Activated naive CD8-positive, alpha-beta T cell treated with anti-CD3 and anti-CD28 coated beads, Interleukin-2, amount 10 ng/mL, durations not matched to agents 7 days and 5 days (primary cell): Measurements from ENCODE around the gene POLA2. TPM values are rescaled to one million over a fixed set of nuclear protein-coding genes. Genes with fewer than 3 reads are reported as not detected.
"Not testable (repeated sequence)": the region's sequence is repeated elsewhere in the genome, so short reads cannot be mapped to it uniquely, and the experiment has no call there.

Experiments used
- ATAC-seq: fragments of 150-1000 bp; cut with Tn5 transposase; one replicate; pipeline ENCODE4 v1.10.0; 2021; ENCODE audit warnings: low read depth, moderate library complexity
- POLR2A ChIA-PET: fragments of 350-600 bp; sonication (Branson Sonifier 250); formaldehyde crosslinking; loops from one replicate; lab custom pipeline; 2021; ENCODE audit warnings: antibody characterized with exemption; lab: Charles Lee
- DNase-seq: peaks from one replicate; pipeline ENCODE4 v3.0.0; 2021
- H3K27ac Mint-ChIP-seq: one replicate; pipeline ENCODE4 v1.8.0; 2022; ENCODE audit warnings: mild to moderate bottlenecking, mixed read lengths
- H3K27me3 Mint-ChIP-seq: one replicate; pipeline ENCODE4 v1.8.0; 2022; ENCODE audit warnings: mild to moderate bottlenecking, moderate library complexity, mixed read lengths
- H3K36me3 Mint-ChIP-seq: one replicate; pipeline ENCODE4 v1.8.0; 2021; ENCODE audit warnings: mild to moderate bottlenecking, mixed read lengths
- H3K4me1 Mint-ChIP-seq: one replicate; pipeline ENCODE4 v1.8.0; 2021; ENCODE audit warnings: mixed read lengths
- H3K4me3 Mint-ChIP-seq: one replicate; pipeline ENCODE4 v1.8.0; 2022; ENCODE audit warnings: mild to moderate bottlenecking, moderate library complexity, mixed read lengths
- H3K9me3 Mint-ChIP-seq: one replicate; pipeline ENCODE4 v1.8.0; 2021; ENCODE audit warnings: mixed read lengths
- total RNA-seq, 2 experiments: library from RNA; stranded (reverse); gene quantifications; one replicate each; pipeline ENCODE4 v1.2.3, GENCODE V29; 2021

The POLA2 gene
- total RNA-seq, 2 experiments from 2014 or later, result 57.3 to 62.2 TPM

GRCh38 chr11:65320386-65321075 is 58.8 kb downstream of the POLA2 start:
- no peak for ATAC-seq
- H3K27ac Mint-ChIP-seq, result no peak overlapping the region
- POLR2A ChIA-PET, result no interaction called here

GRCh38 chr11:65321076-65321475 is 59.3 kb downstream of the POLA2 start:
- H3K27me3 Mint-ChIP-seq, result peaks cover 8% of the 10 kb centered on the region
- no peaks in the 10 kb centered on the region for H3K9me3 Mint-ChIP-seq
- no peak overlapping the region for H3K27ac Mint-ChIP-seq
- POLR2A ChIA-PET, result no interaction called here
- H3K36me3 Mint-ChIP-seq, result no peaks in the 10 kb centered on the region
- H3K4me1 Mint-ChIP-seq, result no peaks in the 10 kb centered on the region
- no peak for DNase-seq
- H3K4me3 Mint-ChIP-seq, result no peak overlapping the region
- ATAC-seq, result no peak

More at GRCh38 chr11:65320386-65321075, 58.8 kb downstream of the POLA2 start:
- H3K36me3 Mint-ChIP-seq, result no peaks in the 10 kb centered on the region
- H3K4me3 Mint-ChIP-seq, result no peak overlapping the region
- H3K4me1 Mint-ChIP-seq, result peaks cover 3% of the 10 kb centered on the region
- H3K27me3 Mint-ChIP-seq, result peaks cover 9% of the 10 kb centered on the region
- H3K9me3 Mint-ChIP-seq, result no peaks in the 10 kb centered on the region
- DNase-seq, result no peak

- no peaks in the 10 kb centered on the region for H3K9me3 Mint-ChIP-seq
- ATAC-seq (no peak), DNase-seq (no peak)
- H3K27ac Mint-ChIP-seq, result no peak overlapping the region
- H3K27me3 Mint-ChIP-seq, result peaks cover 5% of the 10 kb centered on the region
- H3K36me3 Mint-ChIP-seq, result no peaks in the 10 kb centered on the region
- H3K4me3 Mint-ChIP-seq, result no peak overlapping the region
- no peaks in the 10 kb centered on the region for H3K4me1 Mint-ChIP-seq
- POLR2A ChIA-PET, result interaction anchor here (1.9 kb wide), 1 partner anchor 10 kb away, joined by 7 read pairs; no protein-coding TSS in a partner anchor
Measured at GRCh38 chr11:65321828-65322485, 60.2 kb downstream of the POLA2 start.

GRCh38 chr11:65323813-65324212 is 62.1 kb downstream of the POLA2 start:
- POLR2A ChIA-PET, result interaction anchor here (1.0 kb wide), 1 partner anchor 202 kb away, joined by 3 read pairs; the partner anchor contains the start of genes FAU and MRPL49

DNA sequence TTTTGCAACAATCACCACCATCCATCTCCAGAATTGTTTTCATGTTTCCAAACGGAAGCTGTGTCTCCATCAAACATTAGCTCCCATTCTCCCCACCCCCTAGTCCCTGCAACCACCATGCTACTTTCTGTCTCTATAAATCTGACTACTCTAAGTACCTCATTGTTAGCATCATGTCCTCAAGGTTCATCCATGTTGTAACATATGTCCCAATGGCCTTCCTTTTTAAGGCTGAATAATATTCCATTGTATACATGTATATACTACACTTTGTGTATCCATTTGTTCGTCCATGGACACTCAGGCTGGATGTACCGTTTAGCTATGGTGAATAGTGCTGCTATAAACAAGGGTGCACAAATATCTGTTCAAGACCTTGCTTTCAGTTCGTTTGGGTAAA is 63.7 kb downstream of the POLA2 start:
- Mint-ChIP-seq H3K9me3 (no peaks in the 10 kb centered on the region), H3K4me1 (peaks cover 3% of the 10 kb centered on the region), H3K27me3 (peaks cover 7% of the 10 kb centered on the region), H3K27ac (no peak overlapping the region), H3K4me3 (no peak overlapping the region), H3K36me3 (no peaks in the 10 kb centered on the region)
- ATAC-seq (no peak), DNase-seq (no peak)
- POLR2A ChIA-PET, result no interaction called here

More at GRCh38 chr11:65323813-65324212, 62.1 kb downstream of the POLA2 start:
- no peak overlapping the region for H3K27ac Mint-ChIP-seq
- H3K27me3 Mint-ChIP-seq, result peaks cover 7% of the 10 kb centered on the region
- no peak overlapping the region for H3K4me3 Mint-ChIP-seq
- ATAC-seq (no peak), DNase-seq (no peak)
- H3K4me1 Mint-ChIP-seq, result no peaks in the 10 kb centered on the region
- no peaks in the 10 kb centered on the region for H3K9me3 Mint-ChIP-seq
- H3K36me3 Mint-ChIP-seq, result no peaks in the 10 kb centered on the region

DNA sequence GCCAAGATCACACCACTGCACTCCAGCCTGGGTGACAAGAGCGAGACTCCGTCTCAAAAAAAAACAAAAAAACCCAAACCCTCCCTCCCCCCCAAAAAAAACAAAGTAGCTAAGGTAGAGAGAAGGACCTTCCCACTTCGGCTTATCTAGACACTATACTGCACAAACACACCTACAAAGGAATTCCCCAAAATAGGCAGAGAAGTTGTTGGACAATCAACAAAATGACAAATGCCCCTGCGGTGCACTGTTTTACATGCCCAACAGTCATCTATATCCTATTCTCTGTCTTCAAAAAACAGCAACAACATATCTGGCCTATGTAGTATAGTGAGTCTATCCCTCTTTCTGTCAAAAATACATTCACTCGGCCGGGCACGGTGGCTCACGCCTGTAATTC is 65.3 kb downstream of the POLA2 start:
- POLR2A ChIA-PET, result interaction anchor here (0.7 kb wide), 1 partner anchor 52 kb away, joined by 3 read pairs; no protein-coding TSS in a partner anchor
- Mint-ChIP-seq H3K36me3 (no peaks in the 10 kb centered on the region), H3K27ac (no peak overlapping the region), H3K4me1 (peaks cover 3% of the 10 kb centered on the region), H3K9me3 (no peaks in the 10 kb centered on the region), H3K4me3 (no peak overlapping the region), H3K27me3 (peaks cover 5% of the 10 kb centered on the region)
- ATAC-seq, result no peak
- no peak for DNase-seq

- Mint-ChIP-seq H3K27ac (no peak overlapping the region), H3K4me1 (peaks cover 6% of the 10 kb centered on the region), H3K27me3 (peaks cover 5% of the 10 kb centered on the region), H3K9me3 (no peaks in the 10 kb centered on the region), H3K36me3 (no peaks in the 10 kb centered on the region), H3K4me3 (no peak overlapping the region)
- DNase-seq, result no peak
- no peak for ATAC-seq
- POLR2A ChIA-PET, result interaction anchor here (0.7 to 2.7 kb wide), 4 partner anchors 13 to 480 kb away, joined by 3 to 12 read pairs (median 3); no protein-coding TSS in a partner anchor
Measured at GRCh38 chr11:65329478-65329877, 67.7 kb downstream of the POLA2 start.

GRCh38 chr11:65329944-65330403 is 68.2 kb downstream of the POLA2 start:
- Mint-ChIP-seq H3K27ac (no peak overlapping the region), H3K27me3 (peaks cover 5% of the 10 kb centered on the region), H3K4me3 (peak overlapping the region; percentile 26), H3K36me3 (no peaks in the 10 kb centered on the region), H3K9me3 (no peaks in the 10 kb centered on the region), H3K4me1 (peaks cover 11% of the 10 kb centered on the region)
- DNase-seq (peak; percentile 58), ATAC-seq (peak; percentile 21)
- POLR2A ChIA-PET, result interaction anchor here (0.7 to 2.7 kb wide), 4 partner anchors 14 to 481 kb away, joined by 3 to 12 read pairs (median 3); no protein-coding TSS in a partner anchor

GRCh38 chr11:65330544-65330943 is 68.8 kb downstream of the POLA2 start:
- no peak overlapping the region for H3K4me3 Mint-ChIP-seq
- peaks cover 5% of the 10 kb centered on the region for H3K27me3 Mint-ChIP-seq
- POLR2A ChIA-PET, result interaction anchor here (1.1 kb wide), 1 partner anchor 69 kb away, joined by 3 read pairs; no protein-coding TSS in a partner anchor
- no peak for ATAC-seq
- H3K27ac Mint-ChIP-seq, result no peak overlapping the region
- no peaks in the 10 kb centered on the region for H3K9me3 Mint-ChIP-seq
- peaks cover 16% of the 10 kb centered on the region for H3K4me1 Mint-ChIP-seq
- no peaks in the 10 kb centered on the region for H3K36me3 Mint-ChIP-seq
- no peak for DNase-seq

- H3K9me3 Mint-ChIP-seq, H3K27ac Mint-ChIP-seq, ATAC-seq, H3K4me3 Mint-ChIP-seq, DNase-seq, H3K27me3 Mint-ChIP-seq, H3K36me3 Mint-ChIP-seq: not testable (repeated sequence)
- H3K4me1 Mint-ChIP-seq, result peaks cover 17% of the 10 kb centered on the region
- POLR2A ChIA-PET, result interaction anchor here (1.1 to 4.1 kb wide), 6 partner anchors 17 to 113 kb away, joined by 3 to 31 read pairs (median 4); partner anchors contain the start of gene POLA2
Measured at GRCh38 chr11:65332591-65332990, 70.8 kb downstream of the POLA2 start.

- ATAC-seq (no peak), DNase-seq (no peak)
- Mint-ChIP-seq H3K27me3 (no peaks in the 10 kb centered on the region), H3K9me3 (no peaks in the 10 kb centered on the region), H3K4me1 (peaks cover 27% of the 10 kb centered on the region), H3K36me3 (no peaks in the 10 kb centered on the region), H3K4me3 (peak overlapping the region; percentile 92), H3K27ac (peak overlapping the region; percentile 84)
- POLR2A ChIA-PET, result interaction anchor here (0.7 to 4.1 kb wide), 15 partner anchors 10 to 223 kb away, joined by 3 to 31 read pairs (median 4); partner anchors contain the start of genes CAPN1, POLA2, SCYL1 and TM7SF2
Measured at GRCh38 chr11:65334696-65335295, 73.0 kb downstream of the POLA2 start.

DNA sequence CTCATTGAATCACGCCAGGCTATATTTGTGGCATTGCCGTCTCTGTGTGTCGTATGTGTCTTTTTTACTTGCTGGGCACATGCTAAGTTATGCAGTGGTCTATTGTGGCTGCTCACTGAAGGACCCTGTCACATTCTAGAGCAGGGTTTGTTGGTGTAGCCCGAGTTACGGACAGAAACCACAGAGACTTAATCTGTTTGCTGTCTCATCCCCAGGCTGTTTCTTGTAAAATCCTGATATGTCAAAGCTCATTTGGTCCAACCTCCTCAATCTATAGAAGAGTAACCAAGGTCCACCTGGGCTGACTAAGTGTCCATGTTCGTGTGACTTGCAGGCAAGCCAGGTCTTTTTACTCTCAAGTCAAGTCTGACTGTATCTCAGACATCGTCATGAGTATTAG is 76.9 kb downstream of the POLA2 start:
- no peaks in the 10 kb centered on the region for H3K27me3 Mint-ChIP-seq
- H3K36me3 Mint-ChIP-seq, result peaks cover 16% of the 10 kb centered on the region
- H3K4me3 Mint-ChIP-seq, result no peak overlapping the region

GRCh38 chr11:65340226-65340625 is 78.5 kb downstream of the POLA2 start:
- H3K4me3 Mint-ChIP-seq, result no peak overlapping the region
- ATAC-seq (no peak), DNase-seq (no peak)
- H3K27ac Mint-ChIP-seq, result peak overlapping the region; percentile 48
- POLR2A ChIA-PET, result no interaction called here
- peaks cover 18% of the 10 kb centered on the region for H3K36me3 Mint-ChIP-seq
- peaks cover 18% of the 10 kb centered on the region for H3K4me1 Mint-ChIP-seq
- H3K9me3 Mint-ChIP-seq, result no peaks in the 10 kb centered on the region
- no peaks in the 10 kb centered on the region for H3K27me3 Mint-ChIP-seq

More for the DNA sequence above, 76.9 kb downstream of the POLA2 start:
- no peak for DNase-seq
- ATAC-seq, result no peak
- POLR2A ChIA-PET, result no interaction called here
- Mint-ChIP-seq H3K27ac (no peak overlapping the region), H3K9me3 (no peaks in the 10 kb centered on the region), H3K4me1 (peaks cover 28% of the 10 kb centered on the region)
